IMR-90 (cell line): ENCODE data around the gene KRT5. TPM values are rescaled to one million over a fixed set of nuclear protein-coding genes. Genes with fewer than 3 reads are reported as not detected.

Experiments
- ATAC-seq: fragments of 200-7000 bp; cut with Tn5 transposase; 2 replicates; pipeline ENCODE4 v1.9.1; 2020; ENCODE audit warnings: low read depth, mild to moderate bottlenecking, moderate library complexity
- BruUV-seq: library from RNA; stranded (reverse); fragments of 400-500 nt; replicated peaks from 2 replicates; lab custom pipeline; 2021; lab: Mats Ljungman, UMichigan
- CTCF ChIA-PET: fragments of 300-600 bp; formaldehyde crosslinking; extraction: SDS; loops from one replicate; lab custom pipeline; 2021; ENCODE audit warnings: antibody characterized with exemption; lab: Yijun Ruan, JAX
- POLR2A ChIA-PET: fragments of 300-600 bp; sonication (Branson Sonifier 250); formaldehyde crosslinking; loops from one replicate; lab custom pipeline; 2022; ENCODE audit warnings: antibody characterized with exemption; ENCODE audit not compliant: unreplicated experiment; lab: Charles Lee
- DNase-seq: peaks from one replicate; pipeline ENCODE4 v3.0.0; 2013
- H2AFZ ChIP-seq: replicated peaks from 2 replicates; pipeline ENCODE3; 2013; ENCODE audit warnings: low read length, mild to moderate bottlenecking; ENCODE audit not compliant: poor library complexity
- H2AK5ac ChIP-seq: 2 replicates; pipeline ENCODE4 v1.6.1; 2013; ENCODE audit warnings: low read depth, low read length, inconsistent platforms
- H2AK9ac ChIP-seq: replicated peaks from 2 replicates; pipeline ENCODE3; 2013; ENCODE audit warnings: mild to moderate bottlenecking, low read depth, low read length, moderate library complexity; ENCODE audit not compliant: poor library complexity
- H2BK120ac ChIP-seq: 2 replicates; pipeline ENCODE4 v1.6.1; 2013; ENCODE audit warnings: low read depth, low read length, inconsistent platforms
- H2BK15ac ChIP-seq: 3 replicates; pipeline ENCODE4 v1.6.1; 2013; ENCODE audit warnings: low read depth, low read length, inconsistent platforms
- H2BK20ac ChIP-seq: 2 replicates; pipeline ENCODE4 v1.6.1; 2013; ENCODE audit warnings: low read depth, mild to moderate bottlenecking, inconsistent platforms, low read length, moderate library complexity
- H2BK5ac ChIP-seq: 2 replicates; pipeline ENCODE4 v1.6.1; 2013; ENCODE audit warnings: mild to moderate bottlenecking, low read depth, low read length, inconsistent platforms; ENCODE audit not compliant: poor library complexity, severe bottlenecking
- H3K14ac ChIP-seq: replicated peaks from 2 replicates; pipeline ENCODE4 v1.6.1; 2013; ENCODE audit warnings: low read depth, low read length, inconsistent platforms
- H3K18ac ChIP-seq: 2 replicates; pipeline ENCODE4 v1.6.1; 2013; ENCODE audit warnings: low read depth, low read length, control low read depth
- H3K23ac ChIP-seq: 2 replicates; pipeline ENCODE4 v1.6.1; 2013; ENCODE audit warnings: low read depth, low read length, inconsistent platforms
- H3K27ac ChIP-seq: 2 replicates; pipeline ENCODE4 v1.5.1; 2013; ENCODE audit warnings: mild to moderate bottlenecking, control low read depth, low read length; ENCODE audit not compliant: insufficient read depth
- H3K27me3 ChIP-seq: 2 replicates; pipeline ENCODE4 v1.6.1; 2013; ENCODE audit warnings: low read length; ENCODE audit not compliant: control insufficient read depth, insufficient read depth
- H3K36me3 ChIP-seq: 2 replicates; pipeline ENCODE4 v1.6.1; 2013; ENCODE audit warnings: low read length, mixed read lengths; ENCODE audit not compliant: control insufficient read depth, insufficient read depth
- H3K4ac ChIP-seq: 2 replicates; pipeline ENCODE4 v1.6.1; 2013; ENCODE audit warnings: low read depth, low read length, inconsistent platforms
- H3K4me1 ChIP-seq: 2 replicates; pipeline ENCODE4 v1.6.1; 2013; ENCODE audit warnings: low read length, mixed read lengths; ENCODE audit not compliant: control insufficient read depth, insufficient read depth
- H3K4me2 ChIP-seq: 2 replicates; pipeline ENCODE4 v1.6.1; 2013; ENCODE audit warnings: low read depth, mild to moderate bottlenecking, control low read depth, low read length, moderate library complexity
- H3K4me3 ChIP-seq: 2 replicates; pipeline ENCODE4 v1.5.1; 2013; ENCODE audit warnings: low read depth, mild to moderate bottlenecking, control low read depth, low read length, moderate library complexity; ENCODE audit not compliant: insufficient read depth
- H3K56ac ChIP-seq: 2 replicates; pipeline ENCODE4 v1.6.1; 2013; ENCODE audit warnings: low read length, inconsistent platforms; ENCODE audit not compliant: insufficient read depth; ENCODE audit errors: extremely low read depth
- H3K79me1 ChIP-seq, 2 experiments: 2 replicates each; pipeline ENCODE4 v1.6.1; 2013; ENCODE audit warnings: low read length in 2 of 2, inconsistent platforms in 1 of 2, low read depth in 1 of 2
- H3K9ac ChIP-seq: 2 replicates; pipeline ENCODE4 v1.6.1; 2013; ENCODE audit warnings: low read depth, low read length, control low read depth
- H3K9me1 ChIP-seq: 2 replicates; pipeline ENCODE4 v1.6.1; 2013; ENCODE audit warnings: low read length, inconsistent platforms; ENCODE audit not compliant: insufficient read depth
- H3K9me3 ChIP-seq: 2 replicates; pipeline ENCODE4 v1.6.1; 2013; ENCODE audit warnings: low read length; ENCODE audit not compliant: control insufficient read depth, insufficient read depth
- H4K20me1 ChIP-seq: 2 replicates; pipeline ENCODE4 v1.6.1; 2013; ENCODE audit warnings: low read length, inconsistent platforms; ENCODE audit not compliant: insufficient read depth
- H4K5ac ChIP-seq: 2 replicates; pipeline ENCODE4 v1.6.1; 2013; ENCODE audit warnings: mild to moderate bottlenecking, low read depth, low read length, control low read depth
- H4K8ac ChIP-seq, 2 experiments: 2 replicates each; pipeline ENCODE4 v1.6.1; 2013; ENCODE audit warnings: low read depth in 2 of 2, low read length in 2 of 2, control low read depth in 1 of 2, inconsistent platforms in 1 of 2
- H4K91ac ChIP-seq: 2 replicates; pipeline ENCODE4 v1.6.1; 2013; ENCODE audit warnings: low read depth, low read length, inconsistent platforms; ENCODE audit not compliant: insufficient read depth
- POLR2A ChIP-seq: IDR thresholded peaks from 2 replicates; pipeline ENCODE4 v1.6.1; 2012; ENCODE audit warnings: mild to moderate bottlenecking, low read depth, low read length
- RAD21 ChIP-seq: IDR thresholded peaks from 2 replicates; pipeline ENCODE4 v1.6.1; 2012; ENCODE audit warnings: low read length, improper control_type of control experiment
- USF2 ChIP-seq: fragments of 150-350 bp; IDR thresholded peaks from 2 replicates; pipeline ENCODE4 v1.6.1; 2017; ENCODE audit warnings: mild to moderate bottlenecking, antibody characterized with exemption, low read length, low read depth
- WGBS, 2 experiments: methylation state at CpG; one replicate each; pipeline versions ENCODE4 v1.1.5 to v1.1.7; 2013; ENCODE audit warnings: missing lambda C conversion rate in 2 of 2; ENCODE audit not compliant: insufficient read length in 1 of 2; ENCODE audit errors: extremely low coverage in 2 of 2; 5-methylcytosine and 5-hydroxymethylcytosine counted together
- dilution Hi-C: fragments of 300-500 bp; cut with HindIII; formaldehyde crosslinking; loops from one replicate; pipeline ENCODE4 v1.14.3; 2018; ENCODE audit warnings: low sequenced_read_pairs; ENCODE audit not compliant: unreplicated experiment
- in situ Hi-C: fragments of 300-500 bp; cut with MboI; formaldehyde crosslinking; loops from 3 replicates; pipeline ENCODE4 v1.14.3; 2019; ENCODE audit warnings: low sequenced_read_pairs, inconsistent platforms, mixed read lengths
- intact Hi-C: fragments of 100-400 bp; cut with micrococcal nuclease; formaldehyde crosslinking; loops from 2 replicates; pipeline ENCODE4 v1.10.0; 2022
- polyA plus RNA-seq, 3 experiments: library from polyadenylated mRNA; depleted of rRNA; stranded (reverse); fragments of >200 nt; gene quantifications; 2 replicates each; pipeline ENCODE4 v1.2.3, GENCODE V29; 2012; ENCODE audit warnings: low replicate concordance in 1 of 3
- total RNA-seq: library from RNA; depleted of rRNA; stranded (reverse); fragments of >200 nt; gene quantifications from 2 replicates; pipeline ENCODE4 v1.2.3, GENCODE V29; 2012

The KRT5 gene
- total and polyA plus RNA-seq, 2 of the 4 experiments (the other 2 are of a cell fraction): not detected

GRCh38 chr12:52499806-52500560, 20.2 kb downstream of the KRT5 start:
- no peak overlapping the region for H2AK9ac ChIP-seq
- H3K56ac ChIP-seq: no peak overlapping the region
- H4K91ac ChIP-seq: no peak overlapping the region
- no peak overlapping the region for H2BK120ac ChIP-seq
- no peaks in the 10 kb centered on the region for H3K9me3 ChIP-seq
- H3K4me2 ChIP-seq: no peak overlapping the region
- no peaks in the 10 kb centered on the region for H4K20me1 ChIP-seq
- no peak overlapping the region for H2AFZ ChIP-seq
- H3K27me3 ChIP-seq: peaks cover 3% of the 10 kb centered on the region
- no peak overlapping the region for H2BK20ac ChIP-seq
- no peak overlapping the region for H3K4ac ChIP-seq
- H3K4me3 ChIP-seq: no peak overlapping the region
- no TSS peak for BruUV-seq
- H3K36me3 ChIP-seq: no peaks in the 10 kb centered on the region
- no peak for ATAC-seq
- in situ Hi-C loops: no loop called here
- H2BK5ac ChIP-seq: no peak overlapping the region
- TF ChIP-seq RAD21 (no peak), POLR2A (no peak), USF2 (no peak)
- intact Hi-C loops: no loop called here
- no peak overlapping the region for H2BK15ac ChIP-seq
- no peak overlapping the region for H4K8ac ChIP-seq
- no peak overlapping the region for H2AK5ac ChIP-seq
- H3K79me1 ChIP-seq: no peaks in the 10 kb centered on the region
- POLR2A ChIA-PET: no interaction called here
- no CpG with 5 or more reads among the region's 5 CpGs for WGBS, 2 experiments
- H3K18ac ChIP-seq: no peak overlapping the region
- H3K9me1 ChIP-seq: no peaks in the 10 kb centered on the region
- no peak overlapping the region for H3K23ac ChIP-seq
- CTCF ChIA-PET: no interaction called here
- H3K14ac ChIP-seq: no peak overlapping the region
- no peak overlapping the region for H3K27ac ChIP-seq
- H3K4me1 ChIP-seq: no peaks in the 10 kb centered on the region
- DNase-seq: peak; percentile 34
- H4K5ac ChIP-seq: no peak overlapping the region
- no peak overlapping the region for H3K9ac ChIP-seq
- dilution Hi-C loops: no loop called here
